B cell (primary cell): ENCODE results near the gene USH2A. TPM values are rescaled to one million over a fixed set of nuclear protein-coding genes. Genes with fewer than 3 reads are reported as not detected.

Source experiments
- ATAC-seq: fragments of 200-7000 bp; cut with Tn5 transposase; one replicate; pipeline ENCODE4 v1.10.0; 2021; ENCODE audit warnings: low read depth, mild to moderate bottlenecking, moderate number of reproducible peaks, moderate library complexity
- CTCF ChIA-PET: fragments of 350-600 bp; sonication (Branson Sonifier 250); formaldehyde crosslinking; loops from one replicate; lab custom pipeline; 2021; ENCODE audit warnings: antibody characterized with exemption, inconsistent platforms; lab: Charles Lee
- POLR2A ChIA-PET: fragments of 350-600 bp; sonication (Branson Sonifier 250); formaldehyde crosslinking; loops from one replicate; lab custom pipeline; 2021; ENCODE audit warnings: antibody characterized with exemption; lab: Charles Lee
- DNase-seq: peaks from one replicate; pipeline ENCODE4 v3.0.0; 2013
- H2AFZ ChIP-seq: 2 replicates; pipeline ENCODE4 v1.6.1; 2012; ENCODE audit warnings: mild to moderate bottlenecking, low read depth, low read length; ENCODE audit not compliant: insufficient read depth, poor library complexity, severe bottlenecking
- H3K27ac ChIP-seq, 2 donors: 1 replicate in 1 of 2; 2 replicates in 1 of 2; pipeline ENCODE4 v1.5.1; 2012 to 2013; ENCODE audit warnings: low read length in 2 of 2, mild to moderate bottlenecking in 2 of 2, moderate library complexity in 1 of 2
- H3K27me3 ChIP-seq, 4 experiments: fragments of 200-600 bp in 1 of 4; sonication (generic) in 1 of 4; replicated peaks in 1 of 4; 1 replicate in 2 of 4; 2 replicates in 2 of 4; pipeline versions ENCODE4 v1.6.1 to v1.7.0; 2013 to 2016; ENCODE audit warnings: low read length in 3 of 4, mild to moderate bottlenecking in 2 of 4, mixed read lengths in 1 of 4, moderate library complexity in 1 of 4; ENCODE audit not compliant: insufficient read depth in 4 of 4, control insufficient read depth in 3 of 4; ENCODE audit errors: control extremely low read depth in 1 of 4
- H3K36me3 ChIP-seq, 2 experiments: replicated peaks in 1 of 2; 1 replicate in 1 of 2; 2 replicates in 1 of 2; pipeline versions ENCODE4 v1.6.1 to v1.7.1; 2013; ENCODE audit warnings: low read length in 1 of 2; ENCODE audit not compliant: insufficient read depth in 2 of 2, control insufficient read depth in 1 of 2; ENCODE audit errors: control extremely low read depth in 1 of 2, extremely low read depth in 1 of 2
- H3K4me1 ChIP-seq, 2 donors: fragments of 200-600 bp in 1 of 2; sonication (generic) in 1 of 2; 1 replicate in 1 of 2; 2 replicates in 1 of 2; pipeline versions ENCODE4 v1.5.1 to v1.6.1; 2013 to 2017; ENCODE audit warnings: low read length in 2 of 2; ENCODE audit not compliant: control insufficient read depth in 2 of 2, insufficient read depth in 2 of 2
- H3K4me2 ChIP-seq: replicated peaks from 2 replicates; pipeline ENCODE3; 2012; ENCODE audit warnings: mild to moderate bottlenecking, low read depth, low read length; ENCODE audit not compliant: poor library complexity, severe bottlenecking
- H3K4me3 ChIP-seq, 5 experiments: fragments of 200-600 bp in 1 of 5; sonication (generic) in 1 of 5; 1 replicate in 3 of 5; 2 replicates in 2 of 5; pipeline versions ENCODE4 v1.5.1 to v1.7.0; 2011 to 2016; ENCODE audit warnings: low read length in 4 of 5, mild to moderate bottlenecking in 4 of 5, low read depth in 2 of 5, control low read depth in 1 of 5, moderate library complexity in 1 of 5; ENCODE audit not compliant: insufficient read depth in 1 of 5; ENCODE audit errors: control extremely low read depth in 1 of 5, extremely low read depth in 1 of 5
- H3K79me2 ChIP-seq: fragments of 200-600 bp; sonication (generic); one replicate; pipeline ENCODE4 v1.6.0; 2016; ENCODE audit warnings: low read length; ENCODE audit not compliant: control insufficient read depth, insufficient read depth
- H3K9ac ChIP-seq: fragments of 200-600 bp; sonication (generic); 2 replicates; pipeline ENCODE4 v1.6.1; 2017; ENCODE audit warnings: mild to moderate bottlenecking, low read length, moderate library complexity
- H3K9me3 ChIP-seq, 3 donors: one replicate each; pipeline versions ENCODE4 v1.6.1 to v1.7.1; 2013; ENCODE audit warnings: low read length in 2 of 3; ENCODE audit not compliant: control insufficient read depth in 2 of 3, insufficient read depth in 1 of 3; ENCODE audit errors: control extremely low read depth in 1 of 3
- H4K20me1 ChIP-seq: 2 replicates; pipeline ENCODE4 v1.6.0; 2012; ENCODE audit warnings: mild to moderate bottlenecking, low read length; ENCODE audit not compliant: insufficient read depth, control insufficient read depth, poor library complexity, severe bottlenecking
- H3K27ac Mint-ChIP-seq: one replicate; pipeline ENCODE4 v1.8.0; 2021; ENCODE audit warnings: mixed read lengths
- H3K27me3 Mint-ChIP-seq: one replicate; pipeline ENCODE4 v1.8.0; 2021; ENCODE audit warnings: mixed read lengths
- H3K4me1 Mint-ChIP-seq: one replicate; pipeline ENCODE4 v1.8.0; 2021; ENCODE audit warnings: mixed read lengths
- H3K4me3 Mint-ChIP-seq: one replicate; pipeline ENCODE4 v1.8.0; 2021; ENCODE audit warnings: mixed read lengths
- H3K9me3 Mint-ChIP-seq: one replicate; pipeline ENCODE4 v1.8.0; 2022; ENCODE audit warnings: mixed read lengths; ENCODE audit not compliant: insufficient read depth
- CTCF ChIP-seq: fragments of 200-600 bp; IDR thresholded peaks from one replicate; pipeline ENCODE4 v1.8.0; 2022; ENCODE audit warnings: antibody characterized with exemption, mild to moderate bottlenecking
- EZH2 ChIP-seq: IDR thresholded peaks from 2 replicates; pipeline ENCODE4 v1.6.1; 2012; ENCODE audit warnings: borderline replicate concordance, low read depth, mild to moderate bottlenecking, moderate library complexity, low read length; ENCODE audit not compliant: insufficient read depth, poor library complexity, severe bottlenecking
- WGBS: methylation state at CpG from one replicate; pipeline ENCODE4 v1.1.5; 2013; ENCODE audit warnings: missing lambda C conversion rate; ENCODE audit not compliant: insufficient coverage; 5-methylcytosine and 5-hydroxymethylcytosine counted together
- intact Hi-C: fragments of 100-400 bp; cut with micrococcal nuclease; formaldehyde crosslinking; loops from one replicate; pipeline ENCODE4 v1.10.0; 2022
- polyA plus RNA-seq: library from polyadenylated mRNA; depleted of rRNA; stranded (reverse); fragments of >200 nt; gene quantifications from 2 replicates; pipeline ENCODE4 v1.2.3, GENCODE V29; 2012
- total RNA-seq, 2 donors: library from RNA; stranded (reverse); fragments of 120-200 nt in 1 of 2; gene quantifications; 1 replicate in 1 of 2; 2 replicates in 1 of 2; pipeline versions ENCODE4 v1.2.3 to v1.2.4, GENCODE V29; 2013 to 2022

USH2A gene
- total and polyA plus RNA-seq, 2 donors (not counting 1 experiment from before 2014, with no cell fraction given) = 0.01 TPM; not detected in 1

- H3K27me3 ChIP-seq = no peaks in the 10 kb centered on the region
- no peak overlapping the region for H3K27ac ChIP-seq
- H3K4me1 Mint-ChIP-seq = no peaks in the 10 kb centered on the region
- no peaks in the 10 kb centered on the region for H4K20me1 ChIP-seq
- no peak overlapping the region for H2AFZ ChIP-seq
- WGBS = 94% methylated on average over 2 of the region's 2 CpGs
- H3K9ac ChIP-seq = no peak overlapping the region
- H3K9me3 Mint-ChIP-seq = no peaks in the 10 kb centered on the region
- no peak overlapping the region for H3K4me2 ChIP-seq
- ChIA-PET CTCF (no interaction called here), POLR2A (no interaction called here)
- no peaks in the 10 kb centered on the region for H3K4me1 ChIP-seq
- H3K4me3 Mint-ChIP-seq = no peak overlapping the region
- ATAC-seq = no peak
- H3K4me3 ChIP-seq = no peak overlapping the region
- no peak overlapping the region for H3K27ac Mint-ChIP-seq
- DNase-seq = no peak
- no peaks in the 10 kb centered on the region for H3K36me3 ChIP-seq
- intact Hi-C loops = no loop called here
- H3K79me2 ChIP-seq = no peaks in the 10 kb centered on the region
- H3K9me3 ChIP-seq = no peaks in the 10 kb centered on the region
- TF ChIP-seq EZH2 (no peak), CTCF (no peak)
- H3K27me3 Mint-ChIP-seq = no peaks in the 10 kb centered on the region
These were observed 7.5 kb upstream of the USH2A start for GRCh38 chr1:216430744-216431143.

- H3K27me3 Mint-ChIP-seq = no peaks in the 10 kb centered on the region
- H3K4me1 Mint-ChIP-seq = no peaks in the 10 kb centered on the region
- Histone ChIP-seq H4K20me1 (no peaks in the 10 kb centered on the region), H3K4me3 (no peak overlapping the region), H2AFZ (peak overlapping the region; percentile 14), H3K79me2 (no peaks in the 10 kb centered on the region), H3K4me1 (no peaks in the 10 kb centered on the region), H3K4me2 (no peak overlapping the region), H3K9me3 (no peaks in the 10 kb centered on the region), H3K9ac (no peak overlapping the region), H3K27me3 (no peaks in the 10 kb centered on the region), H3K27ac (no peak overlapping the region), H3K36me3 (no peaks in the 10 kb centered on the region)
- CTCF ChIA-PET = no interaction called here
- intact Hi-C loops = no loop called here
- H3K4me3 Mint-ChIP-seq = no peak overlapping the region
- TF ChIP-seq CTCF (no peak), EZH2 (no peak)
- no peaks in the 10 kb centered on the region for H3K9me3 Mint-ChIP-seq
- DNase-seq (no peak), ATAC-seq (no peak)
- 67% methylated on average over 5 of the region's 5 CpGs for WGBS
- H3K27ac Mint-ChIP-seq = no peak overlapping the region
- POLR2A ChIA-PET = no interaction called here
These were observed 2.3 kb upstream of the USH2A start for GRCh38 chr1:216425577-216425976.
